Naive thymus-derived CD8-positive, alpha-beta T cell (primary cell): Measurements from ENCODE around the gene SCAP. TPM values are rescaled to one million over a fixed set of nuclear protein-coding genes. Genes with fewer than 3 reads are reported as not detected.
A peak's percentile ranks its signal among the peaks of the same experiment; 100 is the strongest.
"Not testable (repeated sequence)": the region's sequence is repeated elsewhere in the genome, so short reads cannot be mapped to it uniquely, and the experiment has no call there.

Experiments used
- ATAC-seq, 2 donors: fragments of 150-1000 bp; cut with Tn5 transposase in 1 of 2; sonication (Bioruptor Pico), chemical (Tn5 transposase) in 1 of 2; 1 replicate in 1 of 2; 2 replicates in 1 of 2; pipeline ENCODE4 v1.10.0; 2021; ENCODE audit warnings: mild to moderate bottlenecking in 2 of 2, moderate library complexity in 2 of 2
- POLR2A ChIA-PET: fragments of 350-600 bp; sonication (Branson Sonifier 250); formaldehyde crosslinking; loops from one replicate; lab custom pipeline; 2021; ENCODE audit warnings: antibody characterized with exemption; lab: Charles Lee
- DNase-seq, 10 donors: peaks; one replicate each; pipeline versions ENCODE4 v3.0.0 to v3.0.0-alpha.2; 2020 to 2022
- H3K27ac Mint-ChIP-seq, 10 donors: one replicate each; pipeline ENCODE4 v1.8.0; 2020 to 2022; ENCODE audit warnings: mild to moderate bottlenecking in 10 of 10, mixed read lengths in 10 of 10, moderate library complexity in 4 of 10, inconsistent platforms in 1 of 10
- H3K27me3 Mint-ChIP-seq, 5 donors: one replicate each; pipeline ENCODE4 v1.8.0; 2021 to 2022; ENCODE audit warnings: mixed read lengths in 5 of 5
- H3K36me3 Mint-ChIP-seq, 3 donors: one replicate each; pipeline ENCODE4 v1.8.0; 2020 to 2022; ENCODE audit warnings: mixed read lengths in 3 of 3, mild to moderate bottlenecking in 2 of 3, inconsistent platforms in 1 of 3
- H3K4me1 Mint-ChIP-seq, 4 donors: one replicate each; pipeline ENCODE4 v1.8.0; 2021 to 2022; ENCODE audit warnings: mixed read lengths in 4 of 4
- H3K4me3 Mint-ChIP-seq, 10 donors: one replicate each; pipeline ENCODE4 v1.8.0; 2020 to 2022; ENCODE audit warnings: mild to moderate bottlenecking in 10 of 10, mixed read lengths in 10 of 10, moderate library complexity in 6 of 10, inconsistent platforms in 1 of 10
- H3K9me3 Mint-ChIP-seq, 9 donors: one replicate each; pipeline ENCODE4 v1.8.0; 2020 to 2022; ENCODE audit warnings: mixed read lengths in 9 of 9, mild to moderate bottlenecking in 3 of 9, inconsistent platforms in 1 of 9, moderate library complexity in 1 of 9
- polyA plus RNA-seq, 3 donors: library from polyadenylated mRNA; unstranded; fragments of 300-500 nt; fragmentation: Illumina TruSeq; gene quantifications; one replicate each; pipeline ENCODE4 v1.2.3, GENCODE V29; 2021
- total RNA-seq, 8 experiments: library from RNA in 2 of 8; stranded (reverse) in 2 of 8; gene quantifications; one replicate each; pipeline ENCODE4 v1.2.3 and lab custom pipeline; 2021 to 2026

Gene SCAP
- total and polyA plus RNA-seq, 5 experiments from 2014 or later = 32.3 to 95.9 (median 55.7) TPM

DNA sequence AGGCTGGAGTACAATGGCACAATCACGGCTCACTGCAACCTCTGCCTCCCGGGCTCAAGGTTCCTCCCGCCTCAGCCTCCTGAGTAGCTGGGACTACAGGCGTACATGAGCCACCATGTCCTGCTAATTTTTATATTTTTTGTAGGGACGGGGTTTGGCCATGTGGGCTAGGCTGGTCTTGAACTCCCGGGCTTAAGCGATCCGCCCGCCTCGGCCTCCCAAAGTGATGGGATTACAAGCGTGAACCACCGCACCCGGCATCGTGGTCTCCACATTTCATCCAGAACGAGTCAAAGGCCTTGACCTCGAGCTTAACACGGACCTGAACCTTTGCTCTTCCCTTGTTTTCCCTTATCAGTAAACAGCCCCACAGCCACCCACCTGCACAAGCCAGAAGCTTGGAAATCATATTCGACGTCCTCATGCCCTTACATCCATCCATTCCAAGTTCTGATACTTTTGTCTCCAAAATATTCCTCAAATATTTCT lies 96.3 kb downstream of the SCAP start:
- ATAC-seq (no peak), DNase-seq (no peak)
- Mint-ChIP-seq H3K36me3 (peaks cover 0 to 11% (median 0%) of the 10 kb centered on the region in 3 donors), H3K27ac (peak overlapping the region; percentile 95 to 100 (median 100)), H3K4me1 (peaks cover 30 to 59% (median 49%) of the 10 kb centered on the region in 4 donors), H3K4me3 (peak overlapping the region; percentile 85 to 100 (median 100)), H3K27me3 (no peaks in the 10 kb centered on the region), H3K9me3 (no peaks in the 10 kb centered on the region)
- POLR2A ChIA-PET = interaction anchor here (2.7 kb wide), 1 partner anchor 216 kb away, joined by 13 read pairs; the partner anchor contains the start of gene SETD2

DNA sequence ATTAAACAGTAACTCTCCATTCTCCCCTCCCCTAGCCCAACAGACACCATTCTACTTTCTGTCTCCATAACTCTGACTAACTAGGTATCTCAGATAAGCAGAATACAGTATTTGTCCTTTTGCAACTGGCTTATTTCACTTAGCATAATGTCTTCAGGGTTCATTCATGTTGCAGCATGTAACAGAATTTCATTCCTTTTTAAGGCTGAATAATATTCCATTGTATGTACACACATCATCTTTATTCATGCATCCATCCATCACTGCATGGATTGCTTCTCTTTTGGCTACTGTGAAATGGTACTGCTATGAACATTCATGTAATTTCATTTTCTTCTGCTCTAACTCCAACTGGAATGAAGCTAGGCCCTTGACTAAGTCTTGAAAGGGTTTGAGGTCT lies 96.9 kb downstream of the SCAP start:
- H3K4me1 Mint-ChIP-seq = peaks cover 29 to 56% (median 47%) of the 10 kb centered on the region in 4 donors
- POLR2A ChIA-PET = no interaction called here
- H3K27ac Mint-ChIP-seq = peak overlapping the region in 7 of 10 donors; percentile 20 to 100 (median 56)
- H3K36me3 Mint-ChIP-seq = peaks cover 0 to 8% (median 0%) of the 10 kb centered on the region in 3 donors
- no peaks in the 10 kb centered on the region for H3K9me3 Mint-ChIP-seq
- DNase-seq = no peak
- H3K4me3 Mint-ChIP-seq = peak overlapping the region in 5 of 10 donors; percentile 2 to 100 (median 36)
- ATAC-seq = no peak
- H3K27me3 Mint-ChIP-seq = no peaks in the 10 kb centered on the region

DNA sequence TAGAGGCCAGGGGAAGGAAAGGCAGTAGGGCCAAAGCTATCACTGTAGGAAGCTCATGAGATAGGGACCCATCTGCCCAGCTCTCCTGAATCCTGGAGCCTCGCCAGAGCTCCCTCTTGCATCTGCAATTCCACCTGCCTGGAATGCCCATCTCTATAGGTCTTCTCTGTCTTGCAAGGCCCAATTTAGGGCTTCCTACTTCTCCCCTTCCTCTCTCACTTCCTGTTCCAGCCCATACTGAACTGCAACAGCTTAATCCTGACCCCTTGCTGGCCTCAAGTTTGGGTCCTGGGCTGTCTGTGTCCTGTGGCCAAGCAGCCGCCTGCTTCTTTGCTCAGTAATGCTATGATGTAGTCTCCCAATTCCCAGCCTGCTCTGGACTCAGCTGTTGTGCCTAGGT lies 98.6 kb downstream of the SCAP start:
- no peak overlapping the region for H3K4me3 Mint-ChIP-seq
- H3K9me3 Mint-ChIP-seq = no peaks in the 10 kb centered on the region
- peak overlapping the region in 6 of 10 donors; percentile 37 to 67 (median 51) for H3K27ac Mint-ChIP-seq
- H3K27me3 Mint-ChIP-seq = no peaks in the 10 kb centered on the region
- H3K4me1 Mint-ChIP-seq = peaks cover 19 to 40% (median 33%) of the 10 kb centered on the region in 4 donors
- H3K36me3 Mint-ChIP-seq = no peaks in the 10 kb centered on the region
- ATAC-seq (no peak), DNase-seq (no peak)
- POLR2A ChIA-PET = interaction anchor here (0.6 to 1.2 kb wide), 2 partner anchors 15 to 49 kb away, joined by 3 read pairs; no protein-coding TSS in a partner anchor

DNA sequence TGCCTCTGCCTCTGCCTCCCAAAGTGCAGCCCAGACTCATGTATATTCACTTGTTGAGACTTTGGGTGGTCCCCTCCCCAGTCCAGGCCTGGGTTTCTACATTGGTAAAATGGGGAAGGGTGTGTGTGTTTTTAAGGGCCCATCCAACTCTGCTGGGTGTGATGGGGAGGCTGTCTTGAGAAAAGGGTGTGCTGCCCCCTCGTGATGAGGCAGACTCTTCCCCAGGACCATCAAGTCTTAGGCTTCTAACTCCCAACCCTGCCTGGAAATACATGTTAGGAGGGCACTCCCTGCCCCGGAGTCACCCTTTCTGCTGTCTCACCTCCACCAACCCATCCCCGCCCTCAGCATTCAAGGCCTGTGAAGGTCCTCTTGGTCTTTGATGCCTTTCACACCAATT lies 99.3 kb downstream of the SCAP start:
- Mint-ChIP-seq H3K27ac (peak overlapping the region in 2 of 10 donors; percentile 37 to 41), H3K4me3 (no peak overlapping the region), H3K36me3 (no peaks in the 10 kb centered on the region), H3K27me3 (peaks cover 0 to 7% (median 0%) of the 10 kb centered on the region in 5 donors), H3K9me3 (no peaks in the 10 kb centered on the region), H3K4me1 (peaks cover 13 to 32% (median 25%) of the 10 kb centered on the region in 4 donors)
- DNase-seq (no peak), ATAC-seq (no peak)
- POLR2A ChIA-PET = no interaction called here

DNA sequence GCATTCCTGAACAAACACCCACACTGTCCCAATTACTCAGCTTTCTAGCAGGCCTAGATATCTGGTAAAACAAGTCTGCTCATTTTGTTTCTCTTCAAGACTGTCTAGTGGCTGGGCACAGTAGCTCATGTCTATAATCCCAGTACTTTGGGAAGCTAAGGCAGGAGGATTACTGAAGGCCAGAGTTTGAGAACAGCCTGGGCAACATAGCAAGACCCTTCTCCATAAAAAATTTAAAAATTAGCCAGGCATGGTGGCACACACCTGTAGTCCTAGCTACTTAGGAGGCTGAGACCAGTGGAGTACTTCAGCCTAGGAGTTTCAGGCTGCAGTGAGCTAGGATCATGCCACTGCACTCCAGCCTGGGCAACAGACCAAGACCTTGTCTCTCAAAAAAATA lies 101.2 kb downstream of the SCAP start:
- no peaks in the 10 kb centered on the region for H3K36me3 Mint-ChIP-seq
- ATAC-seq (no peak), DNase-seq (no peak)
- H3K27me3 Mint-ChIP-seq = peaks cover 0 to 9% (median under 1%) of the 10 kb centered on the region in 5 donors
- POLR2A ChIA-PET = no interaction called here
- H3K9me3 Mint-ChIP-seq = no peaks in the 10 kb centered on the region
- no peak overlapping the region for H3K4me3 Mint-ChIP-seq
- no peak overlapping the region for H3K27ac Mint-ChIP-seq
- H3K4me1 Mint-ChIP-seq = peaks cover 4 to 18% (median 13%) of the 10 kb centered on the region in 4 donors

DNA sequence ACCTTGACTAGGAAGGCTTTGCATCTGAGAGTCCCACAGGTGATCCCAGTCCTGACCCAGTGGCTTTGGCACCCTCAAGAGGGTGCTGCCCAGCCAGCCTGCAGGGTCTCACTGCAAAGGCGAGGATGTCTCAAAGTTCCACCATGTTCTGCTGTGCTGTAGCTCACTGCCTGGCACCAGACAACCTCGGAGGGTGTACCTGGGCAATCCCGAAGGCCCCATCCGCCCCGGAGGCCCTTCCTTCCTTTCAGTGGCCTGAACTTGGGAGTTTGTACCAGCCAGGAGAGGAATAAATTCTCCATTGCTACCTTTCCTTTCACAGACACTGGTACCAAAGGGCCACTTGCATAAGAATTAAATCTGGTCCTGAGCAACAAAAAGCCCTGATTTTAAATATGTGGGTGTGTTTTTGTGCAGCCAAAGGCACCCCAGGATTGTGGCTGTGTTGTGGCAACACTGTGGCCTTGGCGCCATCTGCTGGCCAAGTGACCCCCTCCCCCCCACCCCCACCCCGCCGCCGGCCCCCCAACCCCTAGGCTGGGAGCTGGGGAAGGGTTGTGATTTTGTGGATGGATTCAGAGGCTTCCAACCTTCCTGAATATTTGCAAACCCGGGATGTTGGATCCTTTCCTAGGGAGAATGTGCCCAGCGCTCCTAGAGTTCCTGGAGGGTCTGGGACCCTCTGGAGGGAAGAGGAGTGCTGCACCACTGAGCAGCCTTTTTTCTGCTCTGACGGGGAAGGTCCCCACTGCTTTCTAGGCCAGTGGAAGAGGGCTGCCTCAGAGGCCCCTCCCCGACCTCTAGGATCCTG lies 104.6 kb downstream of the SCAP start:
- H3K27ac Mint-ChIP-seq = no peak overlapping the region
- peaks cover 0 to 5% (median 0%) of the 10 kb centered on the region in 4 donors for H3K4me1 Mint-ChIP-seq
- H3K4me3 Mint-ChIP-seq = no peak overlapping the region
- POLR2A ChIA-PET = no interaction called here
- ATAC-seq = no peak
- H3K27me3 Mint-ChIP-seq = peaks cover 0 to 18% (median 8%) of the 10 kb centered on the region in 5 donors
- H3K36me3 Mint-ChIP-seq = no peaks in the 10 kb centered on the region
- peak in 6 of 10 donors; percentile 14 to 28 (median 20) for DNase-seq
- H3K9me3 Mint-ChIP-seq = no peaks in the 10 kb centered on the region

DNA sequence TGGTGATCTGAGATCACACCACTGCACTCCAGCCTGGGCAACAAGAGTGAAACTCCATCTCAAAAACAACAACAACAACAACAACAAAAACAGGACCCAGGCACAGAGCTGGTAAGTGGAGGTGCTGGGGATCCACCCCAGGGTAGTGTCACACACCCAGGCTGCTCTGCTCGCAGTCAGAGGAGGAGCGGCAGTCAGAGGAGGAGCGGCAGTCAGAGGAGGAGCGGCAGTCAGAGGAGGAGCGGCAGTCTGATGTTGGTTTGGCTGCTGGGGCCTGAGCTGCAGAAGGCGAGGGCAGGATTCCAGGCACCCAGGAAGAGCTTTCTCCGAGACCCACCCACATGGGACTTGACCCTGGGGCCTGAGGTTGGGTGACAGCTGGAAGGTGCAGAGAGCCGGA lies 105.7 kb downstream of the SCAP start:
- H3K9me3 Mint-ChIP-seq, H3K36me3 Mint-ChIP-seq, H3K4me3 Mint-ChIP-seq, ATAC-seq, DNase-seq, H3K27ac Mint-ChIP-seq, POLR2A ChIA-PET, H3K4me1 Mint-ChIP-seq: not testable (repeated sequence)
- H3K27me3 Mint-ChIP-seq = peaks cover 0 to 18% (median 8%) of the 10 kb centered on the region in 5 donors

DNA sequence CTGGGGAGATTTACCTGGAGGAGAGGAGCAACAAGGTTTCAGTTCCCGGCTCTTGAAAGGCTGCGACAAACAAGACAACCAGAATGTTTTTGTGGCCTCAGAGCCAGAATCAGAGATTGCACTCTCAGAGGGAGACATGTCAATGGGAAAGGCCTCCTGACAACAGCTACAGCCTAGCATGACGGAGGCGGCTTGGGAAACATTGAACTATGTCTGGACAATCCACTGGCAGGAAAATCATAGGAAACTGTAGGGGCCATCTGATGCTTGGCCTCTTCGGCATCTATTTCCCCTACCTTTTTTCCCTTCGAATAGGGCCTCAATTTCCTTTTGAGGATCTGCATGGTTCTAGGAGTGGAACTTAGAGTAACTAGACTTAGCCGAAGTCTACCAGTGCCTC lies 108.1 kb downstream of the SCAP start:
- Mint-ChIP-seq H3K27ac (no peak overlapping the region), H3K36me3 (peaks cover 0 to 1% (median 1%) of the 10 kb centered on the region in 3 donors), H3K27me3 (peaks cover 0 to 18% (median 8%) of the 10 kb centered on the region in 5 donors), H3K4me1 (peaks cover 6 to 9% (median 8%) of the 10 kb centered on the region in 4 donors), H3K9me3 (peaks cover 0 to 8% (median 3%) of the 10 kb centered on the region in 9 donors), H3K4me3 (no peak overlapping the region)
- POLR2A ChIA-PET = no interaction called here
- ATAC-seq = no peak
- DNase-seq = no peak

DNA sequence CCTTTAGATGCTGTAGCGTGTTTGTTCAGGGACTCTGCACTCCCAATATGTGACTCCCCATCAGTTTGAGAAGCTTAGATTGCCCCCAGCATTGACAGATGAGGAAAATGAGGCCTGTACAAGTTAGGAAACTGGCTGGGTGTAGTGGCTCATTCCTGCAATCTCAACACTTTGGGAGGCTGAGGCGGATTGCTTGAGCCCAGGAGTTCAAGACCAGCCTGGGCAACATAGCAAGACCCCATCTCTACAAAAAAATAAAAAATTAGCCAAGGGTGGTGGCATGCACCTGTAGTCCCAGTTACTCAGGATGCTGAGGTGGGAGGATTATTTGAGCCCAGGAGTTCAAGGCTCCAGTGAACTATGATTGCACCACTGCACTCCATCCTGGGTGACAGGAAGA lies 108.9 kb downstream of the SCAP start:
- peaks cover 11 to 14% (median 13%) of the 10 kb centered on the region in 4 donors for H3K4me1 Mint-ChIP-seq
- ATAC-seq = no peak
- POLR2A ChIA-PET = no interaction called here

DNA sequence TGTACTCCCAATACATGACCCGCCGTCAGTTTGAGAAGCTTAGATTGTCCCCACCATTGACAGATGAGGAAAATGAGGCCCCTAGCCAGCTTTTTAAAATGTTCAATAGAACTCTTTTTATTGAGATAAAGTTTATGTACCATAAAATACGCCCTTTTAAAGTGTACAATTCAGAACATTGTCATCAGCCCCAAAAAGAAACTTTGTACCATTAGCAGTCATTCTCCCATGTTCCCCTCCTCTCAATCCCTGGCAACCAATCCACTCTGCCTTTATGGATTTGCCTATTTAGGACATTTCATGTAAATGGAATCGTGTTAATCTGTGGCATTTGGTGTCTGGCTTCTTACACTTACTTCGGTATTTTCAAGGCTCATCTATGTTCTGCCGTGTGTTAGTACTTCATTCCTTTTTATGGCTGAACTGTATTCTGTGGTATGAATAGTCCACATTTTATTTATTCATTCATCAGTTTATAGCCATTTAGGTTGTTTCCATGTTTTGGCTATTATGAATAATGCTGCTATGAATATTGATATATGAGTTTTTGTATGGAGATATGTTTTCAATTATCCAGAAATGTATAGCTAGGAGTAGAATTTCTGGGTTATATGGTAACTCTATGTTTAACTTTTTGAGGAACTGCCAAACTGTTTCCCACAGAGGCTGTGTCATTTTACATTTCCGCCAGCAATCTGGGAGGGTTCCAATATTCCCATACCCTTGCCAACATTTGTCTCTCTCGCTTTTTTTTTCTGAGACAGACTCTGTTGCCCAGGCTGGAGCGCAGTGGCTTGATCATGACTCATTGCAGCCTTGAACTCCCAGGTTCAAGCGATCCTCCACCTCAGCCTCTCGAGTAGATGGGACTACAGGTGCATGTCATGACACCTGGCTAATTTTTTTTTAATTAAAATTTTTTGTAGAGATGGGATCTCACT lies 110.3 kb downstream of the SCAP start:
- ATAC-seq (no peak), DNase-seq (no peak)
- peaks cover 0 to 11% (median 4%) of the 10 kb centered on the region in 9 donors for H3K9me3 Mint-ChIP-seq
- POLR2A ChIA-PET = no interaction called here
- H3K4me3 Mint-ChIP-seq = no peak overlapping the region
- peak overlapping the region in 1 of 10 donors; percentile 9 for H3K27ac Mint-ChIP-seq
- peaks cover 11 to 14% (median 13%) of the 10 kb centered on the region in 4 donors for H3K4me1 Mint-ChIP-seq
- peaks cover 0 to 9% (median 8%) of the 10 kb centered on the region in 5 donors for H3K27me3 Mint-ChIP-seq
- peaks cover 0 to 5% (median 5%) of the 10 kb centered on the region in 3 donors for H3K36me3 Mint-ChIP-seq

More for the DNA sequence above, 108.9 kb downstream of the SCAP start:
- no peak for DNase-seq
- Mint-ChIP-seq H3K4me3 (no peak overlapping the region), H3K27ac (peak overlapping the region in 1 of 10 donors; percentile 27), H3K9me3 (peaks cover 0 to 11% (median 4%) of the 10 kb centered on the region in 9 donors), H3K27me3 (peaks cover 0 to 15% (median 8%) of the 10 kb centered on the region in 5 donors), H3K36me3 (peaks cover 0 to 5% (median 5%) of the 10 kb centered on the region in 3 donors)
